Measurements from ENCODE around the gene SFTPA1. TPM values are rescaled to one million over a fixed set of nuclear protein-coding genes. Genes with fewer than 3 reads are reported as not detected.
A peak's percentile ranks its signal among the peaks of the same experiment; 100 is the strongest.
"Not testable (repeated sequence)": the region's sequence is repeated elsewhere in the genome, so short reads cannot be mapped to it uniquely, and the experiment has no call there.

Gene SFTPA1
- total RNA-seq, 2 experiments from 2014 or later = not detected

DNA sequence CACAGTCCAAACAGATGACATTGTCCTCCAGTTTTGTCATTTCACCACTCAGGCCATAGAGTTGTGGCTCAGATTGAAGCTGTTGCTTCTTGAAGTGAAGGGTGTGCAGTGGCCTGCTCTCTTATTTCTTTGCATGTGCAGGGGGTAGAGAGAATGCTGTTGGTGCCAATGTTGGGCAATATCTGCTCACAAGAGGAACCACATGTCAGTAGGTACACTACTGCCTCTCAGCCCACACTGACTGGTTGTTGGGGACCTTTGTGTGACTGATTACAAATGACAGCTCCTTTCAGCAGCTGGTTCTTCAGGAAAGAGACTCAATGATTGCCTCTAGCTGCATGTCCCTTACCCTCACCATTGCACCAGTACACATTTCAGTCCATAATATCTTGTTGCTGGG lies 21.9 kb upstream of the SFTPA1 start:
- no peak overlapping the region for H3K4me3 Mint-ChIP-seq
- ATAC-seq (no peak), DNase-seq (no peak)
- H3K27ac Mint-ChIP-seq = no peak overlapping the region
- no peaks in the 10 kb centered on the region for H3K9me3 Mint-ChIP-seq (ENCODE audit: insufficient read depth)
- POLR2A ChIA-PET = no interaction called here
- CTCF ChIA-PET = no interaction called here
- no peaks in the 10 kb centered on the region for H3K36me3 Mint-ChIP-seq (ENCODE audit: low read depth)
- no peaks in the 10 kb centered on the region for H3K4me1 Mint-ChIP-seq (ENCODE audit: low read depth)
- peaks cover 37% of the 10 kb centered on the region for H3K27me3 Mint-ChIP-seq (ENCODE audit: low read depth)

GRCh38 chr10:79593377-79593776 lies 17.4 kb upstream of the SFTPA1 start:
- no peak overlapping the region for H3K4me3 Mint-ChIP-seq
- no peak overlapping the region for H3K27ac Mint-ChIP-seq
- peaks cover 6% of the 10 kb centered on the region for H3K36me3 Mint-ChIP-seq (ENCODE audit: low read depth)
- ChIA-PET POLR2A (no interaction called here), CTCF (no interaction called here)
- no peaks in the 10 kb centered on the region for H3K4me1 Mint-ChIP-seq (ENCODE audit: low read depth)
- ATAC-seq (no peak), DNase-seq (no peak)
- peaks cover 10% of the 10 kb centered on the region for H3K9me3 Mint-ChIP-seq (ENCODE audit: insufficient read depth)
- H3K27me3 Mint-ChIP-seq (ENCODE audit: low read depth) = peaks cover 38% of the 10 kb centered on the region

DNA sequence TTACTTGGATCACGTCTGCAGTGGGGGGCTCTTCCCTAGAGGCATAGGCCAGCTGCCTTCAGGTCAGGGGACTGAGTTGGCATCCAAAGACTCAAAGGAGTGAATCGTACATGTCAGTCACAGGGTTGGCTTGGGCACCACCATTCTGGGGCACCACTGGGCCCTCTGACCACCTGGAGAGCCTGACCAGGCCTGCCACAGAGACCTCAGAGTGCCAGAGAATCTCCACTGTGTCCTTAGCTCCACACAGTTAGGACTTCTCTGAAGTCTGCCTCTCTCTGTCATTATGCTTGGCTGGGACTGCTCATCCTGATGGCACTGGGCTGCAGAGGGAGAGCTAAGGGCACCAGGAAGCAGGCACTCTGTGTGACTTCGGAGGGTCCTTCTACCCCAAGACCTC lies 16.2 kb upstream of the SFTPA1 start:
- H3K27ac Mint-ChIP-seq; H3K9me3 Mint-ChIP-seq (ENCODE audit: insufficient read depth); CTCF ChIA-PET; ATAC-seq; DNase-seq; H3K4me1 Mint-ChIP-seq (ENCODE audit: low read depth); H3K4me3 Mint-ChIP-seq; H3K36me3 Mint-ChIP-seq (ENCODE audit: low read depth); POLR2A ChIA-PET: not testable (repeated sequence)
- peaks cover 36% of the 10 kb centered on the region for H3K27me3 Mint-ChIP-seq (ENCODE audit: low read depth)

DNA sequence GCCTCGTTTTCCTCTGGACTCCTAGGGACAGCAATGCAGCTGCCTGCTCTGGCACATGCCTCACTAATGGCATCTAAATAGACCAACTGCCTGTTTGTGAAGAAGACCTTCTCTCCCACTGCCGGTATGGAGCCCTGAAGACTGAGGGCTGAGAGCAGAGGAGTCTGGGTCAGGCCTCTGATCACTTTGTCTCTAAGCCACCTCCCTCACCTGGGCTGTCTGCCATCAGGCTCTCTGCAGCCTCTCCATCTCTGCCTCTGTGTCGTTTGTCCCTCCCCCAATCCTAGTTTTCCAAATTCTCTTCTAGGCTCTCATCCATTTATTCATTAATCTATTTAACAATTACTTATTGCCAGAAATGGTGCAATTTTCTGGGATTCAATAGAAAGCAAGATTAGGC lies 15.2 kb upstream of the SFTPA1 start:
- ChIA-PET CTCF (no interaction called here), POLR2A (no interaction called here)
- DNase-seq (no peak), ATAC-seq (no peak)
- Mint-ChIP-seq H3K27ac (no peak overlapping the region), H3K9me3 (ENCODE audit: insufficient read depth) (peaks cover 10% of the 10 kb centered on the region), H3K36me3 (ENCODE audit: low read depth) (peaks cover 6% of the 10 kb centered on the region), H3K4me3 (no peak overlapping the region), H3K4me1 (ENCODE audit: low read depth) (no peaks in the 10 kb centered on the region), H3K27me3 (ENCODE audit: low read depth) (peaks cover 36% of the 10 kb centered on the region)

DNA sequence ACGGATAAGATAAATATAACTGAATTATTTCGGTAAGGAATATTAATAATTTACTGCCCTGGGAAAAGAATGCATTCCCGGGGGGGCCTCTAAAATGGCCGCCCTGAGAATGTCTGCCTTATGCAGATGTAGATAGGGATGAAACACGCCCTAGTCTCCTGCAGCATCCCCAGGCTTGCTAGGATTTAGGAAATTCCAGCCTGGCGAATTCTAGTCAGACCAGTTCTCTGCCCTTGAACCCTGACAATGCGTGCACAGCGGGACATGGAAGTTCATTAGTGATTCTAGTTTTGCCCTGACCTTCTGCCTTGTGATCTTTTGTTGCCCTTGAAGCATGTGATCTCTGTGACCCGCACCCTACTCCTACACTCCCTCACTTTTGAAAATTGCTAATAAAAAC lies 11.1 kb upstream of the SFTPA1 start:
- DNase-seq; ATAC-seq; CTCF ChIA-PET; H3K36me3 Mint-ChIP-seq (ENCODE audit: low read depth); H3K27ac Mint-ChIP-seq; POLR2A ChIA-PET; H3K4me1 Mint-ChIP-seq (ENCODE audit: low read depth); H3K4me3 Mint-ChIP-seq; H3K9me3 Mint-ChIP-seq (ENCODE audit: insufficient read depth): not testable (repeated sequence)
- peaks cover 27% of the 10 kb centered on the region for H3K27me3 Mint-ChIP-seq (ENCODE audit: low read depth)

DNA sequence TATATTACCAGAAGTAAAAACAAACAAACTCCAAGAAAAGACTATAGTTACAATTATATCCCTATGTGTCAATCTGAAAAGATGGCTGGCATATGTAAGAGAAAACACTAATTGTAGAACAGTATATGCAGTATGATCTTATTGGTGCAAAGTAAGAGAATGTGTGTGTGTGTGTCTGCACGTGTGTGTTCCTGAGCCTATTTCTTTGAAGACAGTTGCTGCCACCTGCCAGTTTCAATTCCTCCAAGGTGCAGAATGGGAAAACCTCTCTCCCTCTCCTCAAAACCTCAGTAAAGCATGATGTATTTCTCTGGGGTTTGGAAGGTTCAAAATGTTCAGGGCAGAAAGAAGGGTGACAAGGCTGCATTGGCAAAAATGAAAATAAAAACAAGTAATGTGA lies 8.8 kb upstream of the SFTPA1 start:
- H3K4me3 Mint-ChIP-seq = no peak overlapping the region
- CTCF ChIA-PET = no interaction called here

DNA sequence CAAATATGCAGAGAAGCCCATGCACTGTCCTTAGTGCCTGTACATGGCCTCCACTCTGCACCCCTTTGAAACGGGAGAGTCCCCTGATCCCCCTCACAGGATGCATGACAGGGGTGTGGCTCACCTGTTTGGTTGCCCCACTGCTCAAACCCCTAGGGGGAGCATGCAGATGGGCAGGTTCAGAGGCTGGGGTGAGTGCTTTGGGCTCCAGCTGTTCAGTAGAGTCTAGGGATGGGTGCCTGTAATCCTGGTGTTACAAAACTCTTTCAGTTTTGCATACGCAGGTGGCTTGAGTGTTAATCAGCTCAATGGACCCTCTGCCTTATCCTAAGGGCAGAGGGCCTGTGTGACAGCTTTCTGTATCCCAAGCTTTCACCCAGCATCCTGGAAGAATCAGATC lies 7.8 kb upstream of the SFTPA1 start:
- POLR2A ChIA-PET = no interaction called here
- peaks cover 24% of the 10 kb centered on the region for H3K27me3 Mint-ChIP-seq (ENCODE audit: low read depth)
- ATAC-seq = no peak
- H3K9me3 Mint-ChIP-seq (ENCODE audit: insufficient read depth) = peaks cover under 1% of the 10 kb centered on the region
- H3K36me3 Mint-ChIP-seq (ENCODE audit: low read depth) = peaks cover under 1% of the 10 kb centered on the region
- H3K4me3 Mint-ChIP-seq = no peak overlapping the region
- H3K4me1 Mint-ChIP-seq (ENCODE audit: low read depth) = no peaks in the 10 kb centered on the region
- no peak overlapping the region for H3K27ac Mint-ChIP-seq
- CTCF ChIA-PET = no interaction called here
- no peak for DNase-seq

More for the DNA sequence above, 8.8 kb upstream of the SFTPA1 start:
- H3K9me3 Mint-ChIP-seq (ENCODE audit: insufficient read depth) = peaks cover 10% of the 10 kb centered on the region
- H3K4me1 Mint-ChIP-seq (ENCODE audit: low read depth) = no peaks in the 10 kb centered on the region
- ATAC-seq = no peak
- peaks cover 28% of the 10 kb centered on the region for H3K27me3 Mint-ChIP-seq (ENCODE audit: low read depth)
- no peak overlapping the region for H3K27ac Mint-ChIP-seq
- peaks cover 6% of the 10 kb centered on the region for H3K36me3 Mint-ChIP-seq (ENCODE audit: low read depth)
- POLR2A ChIA-PET = no interaction called here
- no peak for DNase-seq

- ChIA-PET POLR2A (no interaction called here), CTCF (no interaction called here)
- Mint-ChIP-seq H3K4me3 (no peak overlapping the region), H3K27me3 (ENCODE audit: low read depth) (peaks cover 17% of the 10 kb centered on the region), H3K36me3 (ENCODE audit: low read depth) (no peaks in the 10 kb centered on the region), H3K27ac (no peak overlapping the region), H3K9me3 (ENCODE audit: insufficient read depth) (no peaks in the 10 kb centered on the region), H3K4me1 (ENCODE audit: low read depth) (no peaks in the 10 kb centered on the region)
- DNase-seq (no peak), ATAC-seq (no peak)
Observed at GRCh38 chr10:79604294-79604693, 6.4 kb upstream of the SFTPA1 start.

GRCh38 chr10:79605308-79605707 lies 5.4 kb upstream of the SFTPA1 start:
- Mint-ChIP-seq H3K36me3 (ENCODE audit: low read depth) (no peaks in the 10 kb centered on the region), H3K27ac (no peak overlapping the region), H3K4me3 (no peak overlapping the region), H3K27me3 (ENCODE audit: low read depth) (peaks cover 14% of the 10 kb centered on the region), H3K9me3 (ENCODE audit: insufficient read depth) (no peaks in the 10 kb centered on the region), H3K4me1 (ENCODE audit: low read depth) (no peaks in the 10 kb centered on the region)
- ChIA-PET CTCF (no interaction called here), POLR2A (no interaction called here)
- DNase-seq (no peak), ATAC-seq (no peak)

GRCh38 chr10:79608505-79609375 lies 2.0 kb upstream of the SFTPA1 start:
- ChIA-PET CTCF (interaction anchor here (1.0 to 1.1 kb wide), 2 partner anchors 17 to 41 kb away, joined by 3 read pairs; no protein-coding TSS in a partner anchor), POLR2A (no interaction called here)
- H3K27me3 Mint-ChIP-seq (ENCODE audit: low read depth) = peaks cover 3% of the 10 kb centered on the region
- H3K4me3 Mint-ChIP-seq = no peak overlapping the region
- DNase-seq (peak; percentile 68), ATAC-seq (peak; percentile 67)
- H3K36me3 Mint-ChIP-seq (ENCODE audit: low read depth) = no peaks in the 10 kb centered on the region
- H3K4me1 Mint-ChIP-seq (ENCODE audit: low read depth) = no peaks in the 10 kb centered on the region
- no peaks in the 10 kb centered on the region for H3K9me3 Mint-ChIP-seq (ENCODE audit: insufficient read depth)
- H3K27ac Mint-ChIP-seq = no peak overlapping the region

- H3K9me3 Mint-ChIP-seq (ENCODE audit: insufficient read depth); DNase-seq; H3K4me1 Mint-ChIP-seq (ENCODE audit: low read depth); H3K27me3 Mint-ChIP-seq (ENCODE audit: low read depth); H3K27ac Mint-ChIP-seq; CTCF ChIA-PET; H3K4me3 Mint-ChIP-seq; ATAC-seq; POLR2A ChIA-PET; H3K36me3 Mint-ChIP-seq (ENCODE audit: low read depth): not testable (repeated sequence)
Observed at GRCh38 chr10:79611193-79611976, 646 bp downstream of the SFTPA1 start.

DNA sequence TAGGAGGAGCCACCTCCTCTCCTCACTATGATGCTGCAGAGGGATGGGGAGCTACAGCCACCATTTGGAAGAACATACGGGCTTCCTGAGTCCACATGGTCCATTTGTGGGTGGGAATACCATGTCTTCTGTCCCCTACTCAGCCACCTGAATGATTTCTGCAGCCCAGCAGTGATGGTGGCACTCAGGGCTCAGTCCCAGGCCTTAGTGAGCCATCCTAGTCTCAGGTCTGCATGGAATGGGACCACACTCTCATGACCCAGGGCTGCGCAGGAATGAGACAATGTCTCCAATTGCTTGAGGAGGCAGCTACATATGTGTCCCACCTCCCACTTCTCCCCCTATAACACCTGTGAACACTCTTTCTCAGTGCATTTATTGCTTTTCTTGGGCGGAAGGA lies 4.8 kb downstream of the SFTPA1 start:
- H3K4me1 Mint-ChIP-seq (ENCODE audit: low read depth) = no peaks in the 10 kb centered on the region
- no peak for ATAC-seq

More for the DNA sequence above, 4.8 kb downstream of the SFTPA1 start:
- ChIA-PET CTCF (interaction anchor here (1.0 kb wide), 1 partner anchor 53 kb away, joined by 3 read pairs; no protein-coding TSS in a partner anchor), POLR2A (no interaction called here)
- H3K27me3 Mint-ChIP-seq (ENCODE audit: low read depth) = peaks cover 28% of the 10 kb centered on the region
- H3K4me3 Mint-ChIP-seq = no peak overlapping the region
- no peaks in the 10 kb centered on the region for H3K36me3 Mint-ChIP-seq (ENCODE audit: low read depth)
- H3K27ac Mint-ChIP-seq = no peak overlapping the region
- no peak for DNase-seq
- no peaks in the 10 kb centered on the region for H3K9me3 Mint-ChIP-seq (ENCODE audit: insufficient read depth)

All from activated CD8-positive, alpha-beta T cell treated with anti-CD3 and anti-CD28 coated beads, Interleukin-2, amount 10 ng/mL, durations not matched to agents 7 days and 5 days (primary cell).